RWPE2 (cell line): Measurements from ENCODE around the gene ZBTB21.

Experiments used
- ATAC-seq: fragments of 200-7000 bp; cut with Tn5 transposase; 3 replicates; pipeline ENCODE4 v1.9.1; 2021; ENCODE audit warnings: low read depth
- DNase-seq: peaks from one replicate; pipeline ENCODE4 v3.0.0-alpha.2; 2020; ENCODE audit warnings: low spot score
- H3K27ac ChIP-seq: fragments of 450-650 bp; 2 replicates; pipeline ENCODE4 v1.5.1; 2017; ENCODE audit warnings: mild to moderate bottlenecking; ENCODE audit not compliant: poor library complexity, severe bottlenecking
- H3K27me3 ChIP-seq: fragments of 250-450 bp; sonication (Bioruptor Pico); 2 replicates; pipeline ENCODE4 v1.5.1; 2021; ENCODE audit warnings: mild to moderate bottlenecking, moderate library complexity; ENCODE audit not compliant: insufficient read depth, poor library complexity, severe bottlenecking
- H3K36me3 ChIP-seq: fragments of 250-450 bp; sonication (Bioruptor Pico); 2 replicates; pipeline ENCODE4 v1.5.1; 2020; ENCODE audit warnings: low read depth, mild to moderate bottlenecking, moderate library complexity
- H3K4me1 ChIP-seq: fragments of 250-450 bp; sonication (Bioruptor Pico); 2 replicates; pipeline ENCODE4 v1.5.1; 2021; ENCODE audit warnings: mild to moderate bottlenecking, moderate library complexity; ENCODE audit not compliant: insufficient read depth, poor library complexity, severe bottlenecking
- H3K4me3 ChIP-seq: fragments of 250-450 bp; sonication (Bioruptor Pico); 2 replicates; pipeline ENCODE4 v1.5.1; 2021; ENCODE audit warnings: mild to moderate bottlenecking, moderate library complexity; ENCODE audit not compliant: severe bottlenecking
- H3K9me3 ChIP-seq: fragments of 250-450 bp; sonication (Bioruptor Pico); 2 replicates; pipeline ENCODE4 v1.5.1; 2021; ENCODE audit warnings: mild to moderate bottlenecking, moderate library complexity; ENCODE audit not compliant: severe bottlenecking
- TF ChIP-seq, protein P1 (sequence below): fragments of 450-650 bp; IDR thresholded peaks from one replicate; pipeline ENCODE4 v1.5.1; 2017; ENCODE audit warnings: mild to moderate bottlenecking, moderate library complexity; ENCODE audit not compliant: poor library complexity, severe bottlenecking

Gene ZBTB21

DNA sequence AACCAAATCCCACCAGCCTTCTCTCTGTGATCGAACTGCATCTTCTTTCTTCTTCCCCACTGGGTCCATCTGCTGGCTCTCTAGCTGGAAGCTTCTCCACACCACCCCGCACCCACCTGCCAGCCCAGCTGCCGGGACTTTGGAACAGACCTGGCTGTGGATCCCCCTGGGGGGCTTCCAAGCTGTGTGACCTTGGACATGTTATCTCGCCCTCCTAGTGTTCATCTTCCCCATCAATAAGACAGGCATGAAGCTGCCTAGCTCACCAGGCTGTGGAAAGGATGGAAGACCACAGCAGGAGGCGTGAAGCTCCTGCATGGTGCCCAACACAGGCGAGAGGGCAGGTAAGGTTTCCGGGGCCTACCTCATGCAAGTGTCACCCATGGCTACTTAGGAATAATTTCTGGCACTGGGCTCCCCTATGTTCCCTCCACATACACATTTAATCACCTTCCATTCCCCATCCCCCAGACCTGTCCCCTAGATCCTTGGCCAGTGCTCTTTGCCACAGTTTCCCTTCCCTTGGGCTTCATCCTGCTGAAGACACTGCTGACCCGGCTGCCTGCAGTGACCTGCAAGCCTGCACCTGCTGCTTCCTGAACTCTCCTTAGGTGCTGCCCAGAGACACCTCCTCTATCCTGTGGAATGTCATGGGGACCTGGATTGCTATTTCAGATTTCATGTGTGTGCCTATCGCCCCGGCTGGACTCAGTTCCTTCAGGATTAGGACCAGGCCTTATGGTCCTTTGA is 43.1 kb downstream of the ZBTB21 start:
- ATAC-seq (no peak), DNase-seq (no peak)
- Histone ChIP-seq H3K27me3 (no peaks in the 10 kb centered on the region), H3K4me3 (no peak overlapping the region), H3K36me3 (no peaks in the 10 kb centered on the region), H3K4me1 (no peaks in the 10 kb centered on the region), H3K27ac (no peak overlapping the region), H3K9me3 (no peaks in the 10 kb centered on the region)
- TF ChIP-seq, protein P1, sequence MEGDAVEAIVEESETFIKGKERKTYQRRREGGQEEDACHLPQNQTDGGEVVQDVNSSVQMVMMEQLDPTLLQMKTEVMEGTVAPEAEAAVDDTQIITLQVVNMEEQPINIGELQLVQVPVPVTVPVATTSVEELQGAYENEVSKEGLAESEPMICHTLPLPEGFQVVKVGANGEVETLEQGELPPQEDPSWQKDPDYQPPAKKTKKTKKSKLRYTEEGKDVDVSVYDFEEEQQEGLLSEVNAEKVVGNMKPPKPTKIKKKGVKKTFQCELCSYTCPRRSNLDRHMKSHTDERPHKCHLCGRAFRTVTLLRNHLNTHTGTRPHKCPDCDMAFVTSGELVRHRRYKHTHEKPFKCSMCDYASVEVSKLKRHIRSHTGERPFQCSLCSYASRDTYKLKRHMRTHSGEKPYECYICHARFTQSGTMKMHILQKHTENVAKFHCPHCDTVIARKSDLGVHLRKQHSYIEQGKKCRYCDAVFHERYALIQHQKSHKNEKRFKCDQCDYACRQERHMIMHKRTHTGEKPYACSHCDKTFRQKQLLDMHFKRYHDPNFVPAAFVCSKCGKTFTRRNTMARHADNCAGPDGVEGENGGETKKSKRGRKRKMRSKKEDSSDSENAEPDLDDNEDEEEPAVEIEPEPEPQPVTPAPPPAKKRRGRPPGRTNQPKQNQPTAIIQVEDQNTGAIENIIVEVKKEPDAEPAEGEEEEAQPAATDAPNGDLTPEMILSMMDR = no peak

DNA sequence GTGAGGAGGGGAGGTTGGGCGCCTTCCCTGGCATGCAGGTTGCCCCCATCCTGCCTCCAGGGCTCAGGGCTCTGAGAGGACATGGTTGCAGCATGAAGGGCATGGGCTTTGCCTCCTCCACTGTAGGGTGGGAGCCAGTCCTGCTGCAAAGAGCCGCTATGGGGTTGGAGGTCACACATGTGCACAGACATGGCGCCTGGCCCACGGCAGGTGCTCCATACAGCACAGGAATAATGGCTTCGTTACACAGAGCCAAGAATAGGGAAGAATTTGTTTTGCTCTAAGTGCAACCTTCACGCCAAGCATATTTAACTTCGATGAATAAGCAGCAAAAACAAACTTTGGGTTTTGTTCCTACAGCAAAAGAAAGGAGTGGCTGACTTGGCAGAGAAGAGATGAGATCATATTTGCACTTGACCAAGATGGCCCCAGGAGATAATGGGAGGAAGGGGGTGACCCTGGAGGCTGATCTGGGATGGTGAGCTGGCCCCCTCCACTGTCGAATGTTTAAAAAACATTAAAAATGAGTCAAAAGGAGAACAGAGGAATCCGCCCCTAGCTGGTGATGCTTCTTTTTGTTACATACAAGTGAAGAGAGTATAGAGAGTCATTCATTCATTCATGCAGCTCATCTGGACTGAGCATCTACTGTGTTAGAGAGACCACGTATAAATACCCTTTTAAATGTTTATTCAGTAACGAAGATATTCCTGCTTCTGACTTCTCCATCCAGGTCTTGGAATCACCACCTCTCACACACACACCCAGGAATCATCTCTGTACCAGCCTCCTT is 43.9 kb downstream of the ZBTB21 start:
- H3K36me3 ChIP-seq = no peaks in the 10 kb centered on the region
- H3K27me3 ChIP-seq = no peaks in the 10 kb centered on the region
- no peaks in the 10 kb centered on the region for H3K9me3 ChIP-seq
- H3K4me1 ChIP-seq = no peaks in the 10 kb centered on the region
- no peak overlapping the region for H3K27ac ChIP-seq
- no peak for DNase-seq
- TF ChIP-seq, protein P1 = no peak
- ATAC-seq = no peak
- H3K4me3 ChIP-seq = no peak overlapping the region

DNA sequence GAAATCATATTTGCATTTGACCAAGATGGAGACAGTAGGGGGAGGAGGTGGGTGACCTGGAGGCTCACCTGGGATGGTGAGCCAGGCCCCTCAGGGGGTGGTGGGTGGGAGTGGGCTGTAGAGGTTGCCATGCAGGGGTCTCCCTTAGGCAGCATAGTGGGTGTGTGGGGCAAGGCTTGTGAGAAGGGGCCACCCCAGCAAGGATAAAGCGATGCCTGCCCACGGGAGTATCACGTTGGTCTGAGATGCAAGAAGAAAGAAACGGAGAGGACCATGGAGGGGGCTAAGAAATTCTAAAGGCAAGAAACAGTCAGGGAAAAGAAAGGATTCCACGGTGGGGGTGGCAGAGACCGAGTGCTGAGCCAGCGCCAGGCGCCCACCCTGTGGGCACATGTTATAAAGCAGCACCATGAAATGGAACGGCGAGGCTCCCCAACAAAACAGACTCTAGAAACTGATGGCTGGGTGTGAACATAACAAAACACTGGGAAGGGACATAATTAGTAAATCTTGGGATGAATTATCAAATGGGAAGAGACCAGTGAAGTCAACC is 44.6 kb downstream of the ZBTB21 start:
- Histone ChIP-seq H3K9me3 (no peaks in the 10 kb centered on the region), H3K4me3 (no peak overlapping the region), H3K4me1 (no peaks in the 10 kb centered on the region), H3K36me3 (no peaks in the 10 kb centered on the region), H3K27ac (no peak overlapping the region), H3K27me3 (no peaks in the 10 kb centered on the region)
- TF ChIP-seq, protein P1 = no peak
- DNase-seq (no peak), ATAC-seq (no peak)

DNA sequence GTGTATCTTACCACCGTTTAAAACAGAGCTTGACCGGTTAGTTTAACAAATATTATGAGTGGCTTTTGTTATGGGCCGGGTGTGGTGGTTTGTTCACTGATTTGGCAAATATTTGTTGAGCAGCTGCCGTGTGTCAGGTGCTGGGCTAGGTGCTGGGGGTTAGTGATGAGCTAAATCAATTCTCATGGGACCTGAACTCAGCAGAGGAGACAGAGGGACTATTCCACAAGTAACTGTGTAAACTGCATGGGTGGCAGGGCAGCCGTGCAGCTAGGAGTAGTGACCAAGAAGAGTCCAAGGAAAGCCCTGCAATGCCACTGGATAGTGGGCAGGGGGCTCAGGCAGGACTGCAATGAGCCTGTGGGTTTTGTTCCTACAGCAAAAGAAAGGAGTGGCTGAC is 45.1 kb downstream of the ZBTB21 start:
- TF ChIP-seq, protein P1 = no peak
- DNase-seq (no peak), ATAC-seq (no peak)
- H3K9me3 ChIP-seq = no peaks in the 10 kb centered on the region
- no peak overlapping the region for H3K27ac ChIP-seq
- no peaks in the 10 kb centered on the region for H3K27me3 ChIP-seq
- H3K4me3 ChIP-seq = no peak overlapping the region
- H3K36me3 ChIP-seq = no peaks in the 10 kb centered on the region
- no peaks in the 10 kb centered on the region for H3K4me1 ChIP-seq
